Measurements from ENCODE around the gene CDC42BPA.
"Not testable (repeated sequence)": the region's sequence is repeated elsewhere in the genome, so short reads cannot be mapped to it uniquely, and the experiment has no call there.

Gene CDC42BPA

GRCh38 chr1:227253065-227253464, 65.2 kb downstream of the CDC42BPA start:
- no peak for DNase-seq

- no peak for DNase-seq
Measured at GRCh38 chr1:227245613-227246320, 72.5 kb downstream of the CDC42BPA start.

- DNase-seq: no peak
Measured at GRCh38 chr1:227244339-227245118, 73.8 kb downstream of the CDC42BPA start.

GRCh38 chr1:227242811-227243682, 75.2 kb downstream of the CDC42BPA start:
- no peak for DNase-seq

GRCh38 chr1:227240983-227241382, 77.3 kb downstream of the CDC42BPA start:
- no peak for DNase-seq

- DNase-seq: no peak
Measured at GRCh38 chr1:227234998-227235405, 83.3 kb downstream of the CDC42BPA start.

- not testable (repeated sequence) for DNase-seq
Measured at GRCh38 chr1:227231128-227231527, 87.2 kb downstream of the CDC42BPA start.

- DNase-seq: no peak
Measured at GRCh38 chr1:227228201-227228600, 90.1 kb downstream of the CDC42BPA start.

- no peak for DNase-seq
Measured at GRCh38 chr1:227227761-227228160, 90.5 kb downstream of the CDC42BPA start.

- DNase-seq: no peak
Measured at GRCh38 chr1:227225715-227226346, 92.5 kb downstream of the CDC42BPA start.

GRCh38 chr1:227223171-227223806, 95.0 kb downstream of the CDC42BPA start:
- DNase-seq: no peak

GRCh38 chr1:227219715-227220292, 98.5 kb downstream of the CDC42BPA start:
- no peak for DNase-seq

GRCh38 chr1:227218870-227219573, 99.3 kb downstream of the CDC42BPA start:
- no peak for DNase-seq

- DNase-seq: no peak
Measured at GRCh38 chr1:227215863-227216510, 102.3 kb downstream of the CDC42BPA start.

GRCh38 chr1:227214207-227214606, 104.1 kb downstream of the CDC42BPA start:
- no peak for DNase-seq

- no peak for DNase-seq
Measured at GRCh38 chr1:227213426-227213825, 104.9 kb downstream of the CDC42BPA start.

- DNase-seq: no peak
Measured at GRCh38 chr1:227212164-227212563, 106.1 kb downstream of the CDC42BPA start.

GRCh38 chr1:227210604-227211003, 107.7 kb downstream of the CDC42BPA start:
- DNase-seq: no peak

- no peak for DNase-seq
Measured at GRCh38 chr1:227197064-227197463, 121.2 kb downstream of the CDC42BPA start.

- DNase-seq: no peak
Measured at GRCh38 chr1:227192163-227192562, 126.1 kb downstream of the CDC42BPA start.

GRCh38 chr1:227191607-227192006, 126.7 kb downstream of the CDC42BPA start:
- DNase-seq: no peak
